ENCODE results near the gene MARCHF6.

The MARCHF6 gene

GRCh38 chr5:10329820-10330481, 23.5 kb upstream of the MARCHF6 start:
- H3K27ac ChIP-seq, result no peak overlapping the region; the same call in 1 of the 2 replicates

GRCh38 chr5:10330511-10331230, 22.8 kb upstream of the MARCHF6 start:
- TF ChIP-seq CTCF (conservative IDR thresholded peaks at IDR 0.05), result no peak
- peak overlapping the region; percentile 58 for H3K27ac ChIP-seq

More at GRCh38 chr5:10329820-10330481, 23.5 kb upstream of the MARCHF6 start:
- TF ChIP-seq CTCF (conservative IDR thresholded peaks at IDR 0.05), result no peak

GRCh38 chr5:10331341-10331796, 22.1 kb upstream of the MARCHF6 start:
- no peak for TF ChIP-seq CTCF (conservative IDR thresholded peaks at IDR 0.05)
- peak overlapping the region; percentile 58 for H3K27ac ChIP-seq

- no peak for TF ChIP-seq CTCF (conservative IDR thresholded peaks at IDR 0.05)
- H3K27ac ChIP-seq, result peak overlapping the region; percentile 58
These were observed 21.2 kb upstream of the MARCHF6 start for GRCh38 chr5:10332301-10332700.

GRCh38 chr5:10333154-10334006, 20.1 kb upstream of the MARCHF6 start:
- no peak for TF ChIP-seq CTCF (conservative IDR thresholded peaks at IDR 0.05)

GRCh38 chr5:10334831-10335230, 18.7 kb upstream of the MARCHF6 start:
- TF ChIP-seq CTCF (conservative IDR thresholded peaks at IDR 0.05), result no peak

More at GRCh38 chr5:10333154-10334006, 20.1 kb upstream of the MARCHF6 start:
- H3K27ac ChIP-seq, result no peak overlapping the region

More at GRCh38 chr5:10334831-10335230, 18.7 kb upstream of the MARCHF6 start:
- H3K27ac ChIP-seq, result no peak overlapping the region

Data from VCaP (cell line).